CD1c-positive myeloid dendritic cell (primary cell): ENCODE measurements around the gene SPR.

Experiments used
- DNase-seq: peaks from one replicate; pipeline ENCODE4 v3.0.0-alpha.2; 2016; ENCODE audit errors: extremely low spot score

SPR gene

GRCh38 chr2:72931280-72931910 is 44.2 kb downstream of the SPR start:
- DNase-seq = peak; percentile 61

- DNase-seq = no peak
Measured at GRCh38 chr2:72932045-72932740, 45.0 kb downstream of the SPR start.

GRCh38 chr2:72932805-72933204 is 45.6 kb downstream of the SPR start:
- DNase-seq = no peak

- DNase-seq = no peak
Measured at GRCh38 chr2:72933207-72933606, 46.0 kb downstream of the SPR start.

GRCh38 chr2:72933646-72934151 is 46.5 kb downstream of the SPR start:
- DNase-seq = no peak

GRCh38 chr2:72934683-72935610 is 47.7 kb downstream of the SPR start:
- peak; percentile 31 for DNase-seq

GRCh38 chr2:72935611-72935957 is 48.4 kb downstream of the SPR start:
- no peak for DNase-seq

GRCh38 chr2:72936660-72937355 is 49.6 kb downstream of the SPR start:
- no peak for DNase-seq

GRCh38 chr2:72937356-72937669 is 50.1 kb downstream of the SPR start:
- DNase-seq = no peak

GRCh38 chr2:72938455-72938854 is 51.2 kb downstream of the SPR start:
- DNase-seq = no peak

- DNase-seq = no peak
Measured at GRCh38 chr2:72940361-72940760, 53.2 kb downstream of the SPR start.

- DNase-seq = no peak
Measured at GRCh38 chr2:72940786-72941185, 53.6 kb downstream of the SPR start.
